ENCODE results near the gene KANSL1L.

Gene KANSL1L

GRCh38 chr2:210158236-210158635, 13.0 kb downstream of the KANSL1L start:
- DNase-seq (ENCODE audit: low read depth), result no peak
- H3K4me3 ChIP-seq (ENCODE audit: low read depth, low read length), result no peak overlapping the region
- TF ChIP-seq CTCF (IDR thresholded peaks at IDR 0.05; ENCODE audit: low read depth, low read length), result no peak
- no peak for TF ChIP-seq POLR2A (IDR thresholded peaks at IDR 0.05; ENCODE audit: extremely low read depth, insufficient read length)
- no peak for TF ChIP-seq MAX (IDR thresholded peaks at IDR 0.05; ENCODE audit: low read depth, low read length)
- TF ChIP-seq MYC (IDR thresholded peaks at IDR 0.05; ENCODE audit: low read depth, low read length), result no peak

- no peak overlapping the region for H3K4me3 ChIP-seq (ENCODE audit: low read depth, low read length)
- DNase-seq (ENCODE audit: low read depth), result peak; percentile 22
- TF ChIP-seq CTCF (IDR thresholded peaks at IDR 0.05; ENCODE audit: low read depth, low read length), result no peak
- TF ChIP-seq MYC (IDR thresholded peaks at IDR 0.05; ENCODE audit: low read depth, low read length), result no peak
- no peak for TF ChIP-seq POLR2A (IDR thresholded peaks at IDR 0.05; ENCODE audit: extremely low read depth, insufficient read length)
- no peak for TF ChIP-seq MAX (IDR thresholded peaks at IDR 0.05; ENCODE audit: low read depth, low read length)
Observed at GRCh38 chr2:210157526-210157925, 13.7 kb downstream of the KANSL1L start.

- TF ChIP-seq MYC (IDR thresholded peaks at IDR 0.05; ENCODE audit: low read depth, low read length) (no peak), MAX (IDR thresholded peaks at IDR 0.05; ENCODE audit: low read depth, low read length) (no peak), POLR2A (IDR thresholded peaks at IDR 0.05; ENCODE audit: extremely low read depth, insufficient read length) (no peak), CTCF (IDR thresholded peaks at IDR 0.05; ENCODE audit: low read depth, low read length) (no peak)
- no peak for DNase-seq (ENCODE audit: low read depth)
- no peak overlapping the region for H3K4me3 ChIP-seq (ENCODE audit: low read depth, low read length)
Observed at GRCh38 chr2:210147614-210148013, 23.6 kb downstream of the KANSL1L start.

GRCh38 chr2:210132239-210132638, 39.0 kb downstream of the KANSL1L start:
- DNase-seq (ENCODE audit: low read depth), result no peak
- no peak for TF ChIP-seq MAX (IDR thresholded peaks at IDR 0.05; ENCODE audit: low read depth, low read length)
- TF ChIP-seq CTCF (IDR thresholded peaks at IDR 0.05; ENCODE audit: low read depth, low read length), result no peak
- H3K4me3 ChIP-seq (ENCODE audit: low read depth, low read length), result no peak overlapping the region

GRCh38 chr2:210128961-210129360, 42.2 kb downstream of the KANSL1L start:
- no peak for DNase-seq (ENCODE audit: low read depth)
- TF ChIP-seq MAX (IDR thresholded peaks at IDR 0.05; ENCODE audit: low read depth, low read length), result no peak
- TF ChIP-seq CTCF (IDR thresholded peaks at IDR 0.05; ENCODE audit: low read depth, low read length), result no peak
- TF ChIP-seq POLR2A (IDR thresholded peaks at IDR 0.05; ENCODE audit: extremely low read depth, insufficient read length), result no peak
- no peak for TF ChIP-seq MYC (IDR thresholded peaks at IDR 0.05; ENCODE audit: low read depth, low read length)
- no peak overlapping the region for H3K4me3 ChIP-seq (ENCODE audit: low read depth, low read length)

Data from NB4 (cell line).